Measurements from ENCODE around the gene SOX9.
"Not testable (repeated sequence)": the region's sequence is repeated elsewhere in the genome, so short reads cannot be mapped to it uniquely, and the experiment has no call there.

The SOX9 gene

GRCh38 chr17:72126575-72127486, 6.0 kb downstream of the SOX9 start:
- DNase-seq, result no peak

DNA sequence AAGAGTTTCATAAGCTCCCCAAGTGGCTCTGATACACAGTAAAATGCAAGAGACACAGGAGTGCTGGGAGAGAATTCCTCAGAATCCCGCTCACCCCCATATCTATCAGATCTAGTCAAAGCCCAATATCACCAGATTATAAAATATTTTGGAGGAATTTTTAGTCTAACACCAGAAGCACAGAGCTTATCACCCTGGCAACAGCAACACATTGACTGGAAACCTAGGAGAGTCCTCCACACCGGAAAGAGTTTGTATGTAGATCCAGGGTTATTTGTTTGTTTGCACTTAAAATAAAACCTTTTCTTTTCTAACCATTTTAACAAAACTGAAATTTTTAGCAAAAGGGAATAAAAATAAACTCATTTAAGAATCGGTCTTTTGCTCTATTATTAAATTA, 7.2 kb downstream of the SOX9 start:
- no peak for DNase-seq

DNA sequence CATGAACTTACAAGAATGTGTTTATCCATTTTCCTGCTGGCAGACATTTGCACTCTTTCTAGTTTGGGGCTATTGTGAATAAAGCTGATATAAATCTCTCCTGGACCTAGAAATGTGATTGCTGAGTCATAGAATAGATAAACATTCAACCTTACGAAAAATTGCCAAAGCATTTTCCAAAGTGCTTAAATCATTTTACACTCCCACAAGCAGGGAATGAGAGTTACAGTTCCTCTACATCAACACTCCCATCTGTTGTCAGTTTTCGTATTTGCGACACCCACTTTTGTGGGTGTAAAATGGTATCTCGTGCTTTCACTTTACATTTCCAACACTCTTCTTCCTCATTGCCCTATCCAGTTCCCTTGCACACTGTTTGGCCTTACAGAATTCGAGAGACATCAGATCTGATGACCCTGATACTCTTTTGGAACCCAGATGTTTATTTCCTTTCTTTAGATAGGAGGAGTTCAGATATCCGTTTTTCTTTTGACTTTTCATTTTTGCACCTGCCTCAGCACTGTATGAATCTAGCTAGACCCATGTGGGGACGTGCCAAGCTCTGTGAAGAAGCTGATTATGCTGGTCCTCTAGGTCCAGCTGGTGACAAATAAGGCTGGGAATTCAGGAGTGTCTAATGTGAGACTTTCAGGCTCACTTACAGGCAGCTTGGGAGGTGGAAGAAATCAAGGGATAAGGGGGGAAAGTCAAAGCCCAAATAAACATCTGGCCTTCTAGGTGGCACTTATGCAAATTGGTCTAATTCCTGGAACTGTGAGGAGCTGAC, 14.0 kb downstream of the SOX9 start:
- DNase-seq, result no peak

DNA sequence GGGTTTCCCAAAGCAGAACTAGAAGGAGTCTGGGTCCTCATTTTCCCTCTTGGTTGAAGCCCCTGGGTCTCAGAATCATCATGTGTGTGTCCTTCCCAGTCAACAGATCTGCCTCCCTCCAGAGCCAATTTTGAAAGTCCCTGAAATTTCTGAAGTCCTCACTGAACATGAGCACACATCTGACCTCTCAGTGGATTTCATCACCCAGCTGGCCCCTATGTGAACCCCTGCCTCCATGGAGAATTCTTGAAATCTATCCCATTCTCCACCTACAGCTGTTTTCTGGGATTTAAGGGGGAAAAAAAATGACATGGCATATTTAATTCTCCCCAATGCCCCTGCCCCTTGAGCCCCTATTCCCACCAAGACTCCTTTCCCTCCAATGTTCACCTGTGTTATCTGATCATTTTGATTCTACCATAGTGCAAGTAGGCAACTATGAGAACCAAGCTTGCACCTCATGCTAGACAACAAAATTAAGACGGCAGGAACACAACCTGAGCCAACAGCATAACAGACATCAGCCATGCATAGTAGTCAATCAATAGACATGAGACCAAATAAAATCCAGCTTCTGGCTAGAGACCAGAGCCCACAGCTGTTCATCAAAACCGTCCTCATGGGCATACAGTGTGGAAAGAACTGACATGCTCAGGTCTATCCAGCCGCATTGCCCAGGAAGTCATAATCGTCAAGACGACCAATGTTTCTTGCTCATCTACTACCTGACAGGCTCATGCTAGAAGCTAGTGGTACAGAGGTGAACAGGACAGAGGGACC, 14.9 kb downstream of the SOX9 start:
- DNase-seq, result no peak

DNA sequence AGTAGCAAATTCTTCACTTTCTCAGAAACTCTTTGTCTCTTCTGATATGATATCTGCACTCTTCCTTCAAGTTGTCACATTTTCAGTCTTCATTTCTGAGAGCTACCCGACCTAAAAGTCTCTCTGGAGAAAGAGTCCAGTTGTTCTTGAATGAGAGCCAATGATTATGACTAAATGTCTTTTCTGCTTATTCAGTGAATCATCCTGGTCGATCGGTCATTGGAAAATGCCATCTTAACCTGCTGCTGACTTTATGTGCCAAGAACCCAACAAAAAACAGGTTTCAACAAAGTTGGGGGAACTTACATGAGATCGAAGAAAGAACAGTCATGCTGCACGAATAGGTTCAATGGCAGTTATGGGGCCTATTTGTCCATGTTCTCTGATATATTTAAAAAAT, 15.9 kb downstream of the SOX9 start:
- no peak for DNase-seq

- DNase-seq, result no peak
These were observed 16.3 kb downstream of the SOX9 start for GRCh38 chr17:72137161-72137560.

DNA sequence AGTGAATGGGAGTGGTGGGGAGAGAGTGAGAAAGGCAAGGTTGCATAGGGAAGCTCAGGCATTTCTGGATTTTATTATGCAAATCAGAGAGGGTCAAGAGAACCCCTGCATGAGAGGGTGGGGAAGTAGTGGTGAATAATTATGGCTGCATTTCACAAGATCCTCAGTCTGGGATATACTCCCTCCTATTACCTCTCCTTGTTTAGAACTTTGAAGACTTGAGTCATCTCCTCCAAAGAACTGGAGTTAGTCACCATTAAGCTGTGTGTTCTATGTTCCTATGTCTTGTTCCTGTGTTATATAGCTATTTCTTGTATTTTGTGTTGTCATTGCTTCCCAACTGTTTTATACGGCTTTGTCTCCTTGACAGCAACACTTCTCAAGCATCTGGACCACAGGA, 18.4 kb downstream of the SOX9 start:
- no peak for DNase-seq

GRCh38 chr17:72141336-72141735, 20.5 kb downstream of the SOX9 start:
- no peak for DNase-seq

GRCh38 chr17:72142097-72142496, 21.3 kb downstream of the SOX9 start:
- DNase-seq, result not testable (repeated sequence)

DNA sequence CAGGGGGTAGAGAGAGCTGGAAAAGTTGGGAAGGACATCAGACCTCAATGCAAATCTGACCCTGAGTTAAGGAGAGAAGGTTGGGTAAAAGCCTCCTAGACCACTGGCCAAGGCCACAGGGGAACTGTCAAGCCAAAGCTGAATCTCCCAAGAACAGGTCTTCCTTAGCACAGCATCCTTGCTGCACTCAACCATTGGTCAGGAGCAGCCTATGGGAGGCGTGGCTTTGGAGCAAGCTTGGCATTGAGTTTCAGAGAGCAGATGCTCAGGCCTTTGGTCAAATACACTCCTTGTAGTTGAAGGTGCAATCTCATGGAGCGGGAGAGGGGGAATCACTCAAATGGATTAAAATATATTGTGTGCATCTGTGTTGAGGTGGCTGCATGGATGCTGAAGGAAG, 21.8 kb downstream of the SOX9 start:
- DNase-seq, result no peak

- no peak for DNase-seq
These were observed 22.4 kb downstream of the SOX9 start for GRCh38 chr17:72143245-72143644.

DNA sequence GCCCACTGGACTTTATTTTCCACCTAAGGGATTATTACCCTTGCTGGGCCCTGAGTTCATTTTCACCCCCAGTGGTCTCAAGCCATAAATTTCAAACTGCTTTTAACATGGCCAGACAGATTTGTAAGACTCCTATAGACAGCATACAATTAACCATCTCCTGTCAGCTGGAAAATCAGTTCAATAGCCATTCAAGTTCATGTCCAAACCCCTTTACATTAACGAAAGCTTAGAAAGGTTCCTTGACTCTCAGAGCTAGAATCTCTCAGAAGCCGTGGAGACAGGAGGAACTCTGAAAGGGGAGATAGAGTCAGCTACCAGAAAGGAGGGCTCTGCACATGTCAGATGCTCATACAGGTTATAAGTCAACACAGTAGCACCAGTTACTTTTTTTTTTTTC, 23.3 kb downstream of the SOX9 start:
- no peak for DNase-seq

- no peak for DNase-seq
These were observed 24.7 kb downstream of the SOX9 start for GRCh38 chr17:72145562-72145961.

- no peak for DNase-seq
These were observed 25.1 kb downstream of the SOX9 start for GRCh38 chr17:72145962-72146361.

DNA sequence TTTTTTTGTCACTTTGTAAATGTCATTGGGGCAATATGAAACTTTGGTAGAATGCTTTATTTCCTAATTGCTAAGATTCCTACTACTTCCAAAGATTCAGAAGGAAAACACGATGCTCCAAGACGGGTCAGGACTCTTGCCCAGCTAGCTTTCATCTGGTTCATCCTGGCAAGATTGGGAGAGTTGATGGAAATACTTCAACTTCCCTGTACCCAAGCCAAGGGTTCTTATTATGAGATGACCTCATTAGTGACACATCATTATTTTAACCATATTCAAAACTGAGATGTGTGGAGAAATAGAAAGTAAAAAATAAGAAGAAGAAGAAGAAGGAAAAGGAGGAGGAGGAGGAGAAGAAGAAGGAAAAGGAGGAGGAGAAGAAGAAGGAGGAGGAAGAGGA, 25.6 kb downstream of the SOX9 start:
- no peak for DNase-seq

GRCh38 chr17:72150632-72151460, 30.0 kb downstream of the SOX9 start:
- no peak for DNase-seq

- no peak for DNase-seq
These were observed 31.0 kb downstream of the SOX9 start for GRCh38 chr17:72151565-72152386.

DNA sequence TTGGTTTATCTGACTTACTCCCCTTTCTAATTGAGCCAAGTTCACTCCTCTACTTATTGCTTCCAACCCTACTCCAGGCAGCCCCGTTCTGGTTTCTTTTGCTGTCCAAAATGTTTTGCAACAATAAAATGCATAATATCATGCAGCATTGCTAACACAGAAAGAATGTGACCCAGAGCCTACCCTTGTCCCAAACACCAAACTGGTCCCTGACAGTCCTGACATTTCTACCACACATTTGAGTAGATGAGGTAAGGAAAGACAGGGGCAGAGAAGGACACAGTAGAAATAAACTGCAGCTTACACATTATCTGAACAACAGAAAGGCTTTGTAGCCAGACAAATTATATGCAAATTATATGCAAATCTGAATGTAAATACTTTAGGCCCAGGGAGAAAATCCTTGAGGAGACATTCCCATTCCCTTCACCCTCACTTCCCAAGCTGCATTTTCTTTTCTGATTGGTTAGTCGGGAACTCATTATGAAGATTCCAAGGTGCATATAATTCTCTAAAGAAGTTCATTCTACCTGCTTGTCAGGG, 31.6 kb downstream of the SOX9 start:
- no peak for DNase-seq

DNA sequence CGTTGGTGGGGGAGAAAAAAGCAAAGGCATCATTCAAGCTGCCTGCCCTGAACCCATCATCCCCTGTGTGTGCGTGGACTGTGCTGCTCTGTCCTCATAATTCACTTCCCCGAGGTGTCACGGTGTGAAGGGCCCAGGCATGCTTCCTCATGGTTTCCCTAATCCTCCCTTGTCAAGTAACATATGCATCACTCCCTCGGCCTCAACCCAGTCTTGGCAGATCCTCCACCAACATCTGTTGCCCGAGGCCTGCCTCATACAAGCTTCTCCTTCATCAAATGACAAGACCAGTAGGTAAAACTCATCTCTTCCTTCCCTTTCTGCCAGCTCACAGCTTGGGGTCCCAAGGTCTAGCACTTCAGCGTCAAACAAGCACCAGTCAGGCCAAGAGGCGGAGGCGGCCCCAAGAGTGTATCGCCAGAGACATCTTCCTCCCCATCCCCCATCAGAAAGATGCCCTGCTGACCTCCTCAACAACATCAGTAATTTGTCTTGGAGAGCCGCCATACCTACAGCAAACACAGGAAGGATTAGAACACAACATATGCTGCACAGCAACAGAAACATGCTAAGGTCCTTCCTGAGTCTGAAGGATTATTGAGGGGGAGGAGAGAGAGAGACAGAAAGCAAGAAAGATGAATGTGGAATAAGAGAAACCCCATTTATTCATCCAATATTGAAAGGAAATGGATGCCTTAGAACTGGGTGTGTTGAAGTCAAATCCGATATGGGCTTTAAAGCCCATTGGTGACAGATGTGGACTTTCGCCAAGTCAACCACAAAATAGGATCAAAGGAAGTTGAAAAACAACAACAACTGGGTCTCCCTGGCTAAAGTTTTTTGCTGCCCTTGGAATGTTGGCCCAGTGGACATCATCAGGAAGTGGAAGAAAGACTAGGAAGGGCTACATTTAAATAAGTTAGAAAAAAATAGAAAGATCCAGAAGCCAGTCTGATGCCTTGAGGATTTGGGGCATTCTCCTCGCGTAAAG, 38.4 kb downstream of the SOX9 start:
- no peak for DNase-seq

- no peak for DNase-seq
These were observed 41.7 kb downstream of the SOX9 start for GRCh38 chr17:72162569-72162968.

All from NK-92 treated with Interleukin-12 subunit alpha and Interleukin-12 subunit beta, amount 100 ng/mL, for 24 hours (cell line).